ENCODE results near the gene SRPK3. TPM values are rescaled to one million over a fixed set of nuclear protein-coding genes. Genes with fewer than 3 reads are reported as not detected.

Gene SRPK3
- total and polyA plus RNA-seq, 2 donors (not counting 3 experiments of a cell fraction or from before 2014, with no cell fraction given) = 0.25 to 0.40 TPM

DNA sequence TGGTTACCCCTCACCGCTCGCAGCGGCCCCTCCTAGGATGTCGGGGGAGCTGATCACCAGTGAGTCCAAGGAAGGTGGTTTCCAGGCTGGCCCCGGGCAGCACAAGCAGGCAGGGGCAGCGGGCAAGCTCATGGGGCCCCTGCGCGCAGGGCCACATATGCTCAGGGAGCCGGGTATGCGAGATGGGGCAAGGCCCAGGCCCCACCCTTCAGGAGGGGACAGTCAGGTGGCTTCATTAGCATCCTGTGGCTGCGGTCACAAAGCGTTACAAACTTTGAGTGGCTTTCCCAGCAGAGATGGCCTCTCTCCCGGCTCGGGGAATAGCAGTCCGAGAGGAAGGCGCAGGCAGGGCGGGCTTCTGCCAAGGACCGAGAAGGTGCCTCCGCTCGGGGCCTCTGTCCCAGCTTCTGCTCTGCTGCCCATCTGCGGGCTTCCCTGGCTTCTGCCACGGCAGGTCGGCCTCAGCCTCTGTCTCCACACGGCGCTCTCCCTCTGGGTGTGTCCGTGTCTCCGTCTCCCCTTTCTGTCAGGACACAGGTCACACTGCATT is 42.7 kb upstream of the SRPK3 start:
- TF ChIP-seq, protein P1, sequence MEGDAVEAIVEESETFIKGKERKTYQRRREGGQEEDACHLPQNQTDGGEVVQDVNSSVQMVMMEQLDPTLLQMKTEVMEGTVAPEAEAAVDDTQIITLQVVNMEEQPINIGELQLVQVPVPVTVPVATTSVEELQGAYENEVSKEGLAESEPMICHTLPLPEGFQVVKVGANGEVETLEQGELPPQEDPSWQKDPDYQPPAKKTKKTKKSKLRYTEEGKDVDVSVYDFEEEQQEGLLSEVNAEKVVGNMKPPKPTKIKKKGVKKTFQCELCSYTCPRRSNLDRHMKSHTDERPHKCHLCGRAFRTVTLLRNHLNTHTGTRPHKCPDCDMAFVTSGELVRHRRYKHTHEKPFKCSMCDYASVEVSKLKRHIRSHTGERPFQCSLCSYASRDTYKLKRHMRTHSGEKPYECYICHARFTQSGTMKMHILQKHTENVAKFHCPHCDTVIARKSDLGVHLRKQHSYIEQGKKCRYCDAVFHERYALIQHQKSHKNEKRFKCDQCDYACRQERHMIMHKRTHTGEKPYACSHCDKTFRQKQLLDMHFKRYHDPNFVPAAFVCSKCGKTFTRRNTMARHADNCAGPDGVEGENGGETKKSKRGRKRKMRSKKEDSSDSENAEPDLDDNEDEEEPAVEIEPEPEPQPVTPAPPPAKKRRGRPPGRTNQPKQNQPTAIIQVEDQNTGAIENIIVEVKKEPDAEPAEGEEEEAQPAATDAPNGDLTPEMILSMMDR (IDR thresholded peaks at IDR 0.05; ENCODE audit: extremely low read depth in 1 of 2, insufficient read depth in 1 of 2, low read depth in 1 of 2, low read length in 2 of 2) = no peak
- no peak for TF ChIP-seq JUN (IDR thresholded peaks at IDR 0.05; ENCODE audit: borderline replicate concordance, insufficient read depth, insufficient read length, low read depth)
- TF ChIP-seq FOS (IDR thresholded peaks at IDR 0.05; ENCODE audit: borderline replicate concordance, insufficient read depth, low read length) = no peak
- CTCF ChIA-PET = no interaction called here
- Histone ChIP-seq H3K9ac (replicated peaks; ENCODE audit: extremely low read depth, insufficient read depth, low read length) (no peak overlapping the region), H3K9me3 (replicated peaks; ENCODE audit: control insufficient read depth, insufficient read depth, low read length) (no peaks in the 10 kb centered on the region), H3K4me2 (ENCODE audit: insufficient read depth, low read length) (no peak overlapping the region), H3K9me1 (replicated peaks; ENCODE audit: control insufficient read depth, extremely low read depth, insufficient read depth, low read length) (no peaks in the 10 kb centered on the region), H3K27me3 (ENCODE audit: control insufficient read depth in 2 of 2, insufficient read depth in 2 of 2, low read length in 2 of 2) (no peaks in the 10 kb centered on the region), H3K36me3 (ENCODE audit: control insufficient read depth in 2 of 2, extremely low read depth in 1 of 2, insufficient read depth in 2 of 2, low read length in 2 of 2) (no peaks in the 10 kb centered on the region), H3K4me1 (ENCODE audit: control insufficient read depth, extremely low read depth, insufficient read depth, low read length) (no peaks in the 10 kb centered on the region), H3K79me2 (ENCODE audit: control insufficient read depth, insufficient read depth, low read length) (no peaks in the 10 kb centered on the region), H3K27ac (ENCODE audit: insufficient read depth, low read depth, low read length) (no peak overlapping the region), H4K20me1 (replicated peaks; ENCODE audit: control insufficient read depth, extremely low read depth, insufficient read depth, low read length) (no peaks in the 10 kb centered on the region), H3K4me3 (replicated peaks in 1 of 3; ENCODE audit: insufficient read depth in 1 of 3, low read depth in 1 of 3, low read length in 3 of 3) (no peak overlapping the region), H2AFZ (ENCODE audit: low read depth, low read length) (no peak overlapping the region)
- POLR2A ChIA-PET = no interaction called here
- FAIRE-seq = no peak
- dilution Hi-C loops (cut with MboI; ENCODE audit: extremely low pct_ligation_motif_present, low sequenced_read_pairs) = no loop called here
- DNase-seq (ENCODE audit: low read depth, low spot score) = no peak
- intact Hi-C loops (cut with micrococcal nuclease) = no loop called here
- BruUV-seq (replicated peaks) = no TSS peak

DNA sequence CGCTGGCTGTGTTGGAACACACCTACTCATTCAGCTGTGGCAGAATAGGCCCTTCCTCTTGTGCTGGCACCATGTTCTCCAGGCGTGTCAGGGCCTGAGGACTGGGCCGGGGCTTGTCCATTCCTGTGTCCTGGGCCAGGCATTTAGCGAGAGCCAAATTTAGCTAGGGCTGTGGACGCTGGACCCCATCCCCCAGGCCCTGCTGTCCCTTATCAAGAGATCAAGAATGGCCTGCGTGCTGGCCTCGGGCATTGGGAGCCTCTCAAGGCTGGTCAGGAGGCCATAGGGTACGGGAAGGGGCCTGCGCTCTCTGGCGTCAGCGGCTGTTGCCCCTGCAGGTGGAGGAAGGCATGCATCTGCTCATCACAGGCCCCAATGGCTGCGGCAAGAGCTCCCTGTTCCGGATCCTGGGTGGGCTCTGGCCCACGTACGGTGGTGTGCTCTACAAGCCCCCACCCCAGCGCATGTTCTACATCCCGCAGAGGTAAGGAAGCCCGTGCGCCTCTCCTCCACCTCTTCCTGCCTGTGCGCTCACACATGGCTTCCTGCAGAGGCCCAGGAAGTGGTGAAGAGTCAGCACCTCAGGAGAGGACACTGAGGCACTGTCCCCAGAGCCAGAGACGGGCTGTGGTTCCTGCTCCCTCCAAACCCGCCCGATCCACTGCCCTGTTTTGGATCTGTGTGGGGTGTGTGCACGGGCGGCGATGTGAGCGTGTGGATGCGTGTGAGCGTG is 40.9 kb upstream of the SRPK3 start:
- no peaks in the 10 kb centered on the region for H3K4me1 ChIP-seq (ENCODE audit: control insufficient read depth, extremely low read depth, insufficient read depth, low read length)
- no peak overlapping the region for H3K4me2 ChIP-seq (ENCODE audit: insufficient read depth, low read length)
- FAIRE-seq (no peak), DNase-seq (ENCODE audit: low read depth, low spot score) (no peak)
- H3K36me3 ChIP-seq (ENCODE audit: control insufficient read depth in 2 of 2, extremely low read depth in 1 of 2, insufficient read depth in 2 of 2, low read length in 2 of 2) = no peaks in the 10 kb centered on the region
- H3K9me1 ChIP-seq (replicated peaks; ENCODE audit: control insufficient read depth, extremely low read depth, insufficient read depth, low read length) = no peaks in the 10 kb centered on the region
- no peaks in the 10 kb centered on the region for H3K9me3 ChIP-seq (replicated peaks; ENCODE audit: control insufficient read depth, insufficient read depth, low read length)
- ChIA-PET POLR2A (no interaction called here), CTCF (no interaction called here)
- dilution Hi-C loops (cut with MboI; ENCODE audit: extremely low pct_ligation_motif_present, low sequenced_read_pairs) = no loop called here
- intact Hi-C loops (cut with micrococcal nuclease) = no loop called here
- H3K27ac ChIP-seq (ENCODE audit: insufficient read depth, low read depth, low read length) = no peak overlapping the region
- no peak overlapping the region for H3K9ac ChIP-seq (replicated peaks; ENCODE audit: extremely low read depth, insufficient read depth, low read length)
- H4K20me1 ChIP-seq (replicated peaks; ENCODE audit: control insufficient read depth, extremely low read depth, insufficient read depth, low read length) = no peaks in the 10 kb centered on the region
- no TSS peak for BruUV-seq (replicated peaks)
- H2AFZ ChIP-seq (ENCODE audit: low read depth, low read length) = no peak overlapping the region
- no peaks in the 10 kb centered on the region for H3K79me2 ChIP-seq (ENCODE audit: control insufficient read depth, insufficient read depth, low read length)
- H3K27me3 ChIP-seq (ENCODE audit: control insufficient read depth in 2 of 2, insufficient read depth in 2 of 2, low read length in 2 of 2) = no peaks in the 10 kb centered on the region
- TF ChIP-seq JUN (IDR thresholded peaks at IDR 0.05; ENCODE audit: borderline replicate concordance, insufficient read depth, insufficient read length, low read depth) (no peak), POLR2A (IDR thresholded peaks at IDR 0.05; ENCODE audit: low read depth, low read length) (no peak), EZH2 (IDR thresholded peaks at IDR 0.05; ENCODE audit: borderline replicate concordance, low read depth, low read length, severe bottlenecking) (no peak), POLR2AphosphoS5 (IDR thresholded peaks at IDR 0.05; ENCODE audit: insufficient read depth, low read depth, low read length) (no peak)
- TF ChIP-seq, protein P2, sequence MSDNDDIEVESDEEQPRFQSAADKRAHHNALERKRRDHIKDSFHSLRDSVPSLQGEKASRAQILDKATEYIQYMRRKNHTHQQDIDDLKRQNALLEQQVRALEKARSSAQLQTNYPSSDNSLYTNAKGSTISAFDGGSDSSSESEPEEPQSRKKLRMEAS (IDR thresholded peaks at IDR 0.05; ENCODE audit: insufficient read depth, insufficient read length) = no peak
- no peak overlapping the region for H3K4me3 ChIP-seq (replicated peaks in 1 of 3; ENCODE audit: insufficient read depth in 1 of 3, low read depth in 1 of 3, low read length in 3 of 3)

All from endothelial cell of umbilical vein (primary cell).